Measurements from ENCODE around the gene TMEM229B.
"Not testable (repeated sequence)": the region's sequence is repeated elsewhere in the genome, so short reads cannot be mapped to it uniquely, and the experiment has no call there.

TMEM229B gene

DNA sequence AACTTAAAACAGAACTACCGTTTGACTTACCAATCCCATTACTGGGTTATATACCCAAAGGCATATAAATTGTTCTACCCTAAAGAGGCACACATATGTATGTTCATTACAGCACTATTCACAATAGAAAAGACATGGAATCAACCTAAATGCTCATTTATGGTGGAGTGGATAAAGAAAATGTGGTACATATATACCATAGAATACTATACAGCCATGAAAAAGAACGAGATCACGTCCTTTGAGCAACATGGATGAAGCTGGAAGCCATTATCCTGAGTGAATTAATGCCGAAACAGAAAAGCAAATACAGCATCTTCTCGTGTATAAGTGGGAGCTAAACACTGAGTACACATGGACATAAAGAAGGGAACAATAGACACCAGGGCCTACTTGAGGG is 31.8 kb downstream of the TMEM229B start:
- DNase-seq (ENCODE audit: low spot score), result no peak

GRCh38 chr14:67453575-67454300 is 34.8 kb downstream of the TMEM229B start:
- peak; percentile 88 for DNase-seq (ENCODE audit: low spot score)

DNA sequence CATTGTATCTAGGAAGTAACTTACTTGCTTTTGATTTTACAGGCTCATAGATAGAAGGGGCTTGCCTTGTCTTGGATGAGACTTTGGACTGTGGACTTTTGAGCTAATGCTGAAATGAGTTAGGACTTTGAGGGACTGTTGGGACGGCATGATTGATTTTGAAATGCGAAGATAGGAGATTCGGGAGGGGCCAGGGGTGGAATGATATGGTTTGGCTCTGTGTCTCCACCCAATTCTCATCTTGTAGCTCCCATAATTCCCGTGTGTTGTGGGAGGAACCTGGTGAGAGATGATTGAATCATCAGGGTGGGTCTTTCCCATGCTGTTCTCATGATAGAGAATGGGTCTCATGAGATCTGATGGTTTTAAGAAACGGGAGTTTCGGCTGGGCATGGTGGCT is 36.9 kb downstream of the TMEM229B start:
- DNase-seq (ENCODE audit: low spot score), result not testable (repeated sequence)

DNA sequence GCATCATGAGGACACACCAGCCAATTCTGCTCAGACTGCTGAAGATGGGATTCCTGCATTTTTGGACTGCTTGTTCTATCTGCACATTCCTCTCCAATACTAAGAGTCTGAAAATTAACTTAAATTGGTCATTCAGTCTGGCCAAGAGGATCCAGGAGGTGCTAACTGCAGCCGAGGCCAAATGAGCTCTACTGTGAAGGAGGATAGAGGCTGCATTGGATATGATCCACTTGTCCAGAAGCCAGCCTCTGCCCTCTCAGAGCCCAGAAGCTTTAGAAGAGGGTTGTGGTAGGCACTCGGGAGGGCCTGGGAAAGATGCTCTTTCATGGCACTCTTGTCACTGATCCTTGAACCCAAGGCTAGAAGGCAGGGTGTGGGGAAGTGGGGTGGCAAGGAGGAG is 39.4 kb downstream of the TMEM229B start:
- peak; percentile 56 for DNase-seq (ENCODE audit: low spot score)

- DNase-seq (ENCODE audit: low spot score), result no peak
Measured at GRCh38 chr14:67447033-67447381, 41.5 kb downstream of the TMEM229B start.

DNA sequence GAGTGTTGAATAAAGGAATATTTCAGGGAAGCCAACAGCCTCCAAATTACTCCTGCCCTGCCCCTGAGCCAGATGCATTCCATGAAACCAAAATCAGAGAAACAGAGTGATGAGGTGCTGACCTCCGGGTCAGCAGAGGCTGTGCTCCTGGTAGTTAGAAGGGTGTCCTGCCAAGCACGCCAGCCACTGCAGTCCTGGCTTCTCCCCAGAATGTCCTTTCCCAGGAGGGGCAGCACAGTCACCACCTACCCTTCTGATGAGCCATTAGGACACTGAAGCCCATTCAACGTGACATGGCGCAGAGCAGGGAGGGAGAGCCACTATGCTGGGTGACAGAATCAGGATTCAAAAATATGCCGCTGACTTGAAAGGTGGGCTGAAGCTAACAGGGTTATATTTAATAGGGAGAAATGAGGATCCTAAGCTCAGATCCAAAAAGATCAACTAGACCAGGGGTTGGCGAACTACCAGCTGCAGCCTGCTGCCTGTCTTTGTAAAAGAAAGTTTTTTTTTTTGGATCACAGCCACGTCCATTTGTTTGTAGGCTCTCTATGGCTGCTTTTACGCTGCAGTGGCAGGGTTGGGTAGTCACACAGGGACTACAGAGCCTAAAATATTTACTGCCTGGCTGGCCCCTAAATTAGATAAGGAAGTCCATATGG is 42.0 kb downstream of the TMEM229B start:
- no peak for DNase-seq (ENCODE audit: low spot score)

DNA sequence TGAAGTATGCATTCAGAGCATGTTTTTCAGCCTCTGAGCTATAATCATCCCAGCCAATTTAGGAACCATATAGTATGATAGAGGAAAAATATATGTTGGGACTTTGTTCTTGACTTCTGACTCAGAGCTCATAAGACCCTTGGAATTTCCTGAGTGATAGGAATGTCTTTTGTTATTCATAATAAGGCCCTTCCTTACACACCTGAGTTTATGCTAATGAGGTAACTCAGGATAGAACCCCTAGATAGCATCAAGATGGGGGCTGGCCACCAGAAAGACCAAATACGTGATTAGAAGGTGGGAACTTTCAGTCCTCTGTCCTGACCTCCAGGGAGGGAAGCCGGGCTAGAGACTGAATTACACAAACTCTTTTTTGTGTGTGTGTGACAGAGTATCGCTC is 44.1 kb downstream of the TMEM229B start:
- DNase-seq (ENCODE audit: low spot score), result no peak

DNA sequence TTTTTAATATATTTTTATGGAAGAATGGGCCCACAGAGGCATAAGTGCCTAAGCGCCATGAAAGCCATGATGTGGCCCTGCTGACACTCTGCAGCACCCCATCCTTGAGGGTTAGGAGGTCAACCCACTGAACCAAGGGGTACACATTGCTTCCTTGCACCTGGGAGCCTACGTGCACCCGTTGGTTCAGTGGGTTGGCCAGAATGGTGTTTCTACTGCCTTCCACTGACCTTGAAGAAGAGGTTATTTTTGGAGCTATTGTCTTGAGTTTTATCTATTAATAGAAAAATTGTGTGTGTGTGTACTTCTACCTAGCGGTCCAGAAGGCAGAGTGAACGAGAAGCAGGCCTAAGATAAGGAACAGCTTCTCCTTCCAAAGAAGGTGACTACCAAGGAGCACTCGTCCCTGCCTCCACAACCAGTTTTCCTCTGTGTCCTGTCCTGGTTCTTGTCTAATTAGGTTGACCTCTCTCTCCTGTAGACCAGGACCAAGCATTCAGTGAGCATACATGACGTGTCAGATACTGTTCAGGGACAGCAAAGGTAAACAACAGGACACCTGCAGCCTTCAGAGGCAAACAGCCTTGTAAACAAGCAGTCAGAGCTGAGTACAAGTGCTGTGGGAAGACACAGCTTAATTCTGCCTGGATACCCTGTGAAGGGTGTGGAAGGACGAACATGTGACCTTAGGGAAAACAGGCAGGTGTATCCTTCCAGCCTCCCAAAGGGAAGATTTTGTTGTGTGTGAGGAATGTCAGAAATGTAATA is 46.2 kb downstream of the TMEM229B start:
- DNase-seq (ENCODE audit: low spot score), result no peak

- DNase-seq (ENCODE audit: low spot score), result no peak
Measured at GRCh38 chr14:67441672-67442071, 46.8 kb downstream of the TMEM229B start.

GRCh38 chr14:67441256-67441655 is 47.3 kb downstream of the TMEM229B start:
- no peak for DNase-seq (ENCODE audit: low spot score)

DNA sequence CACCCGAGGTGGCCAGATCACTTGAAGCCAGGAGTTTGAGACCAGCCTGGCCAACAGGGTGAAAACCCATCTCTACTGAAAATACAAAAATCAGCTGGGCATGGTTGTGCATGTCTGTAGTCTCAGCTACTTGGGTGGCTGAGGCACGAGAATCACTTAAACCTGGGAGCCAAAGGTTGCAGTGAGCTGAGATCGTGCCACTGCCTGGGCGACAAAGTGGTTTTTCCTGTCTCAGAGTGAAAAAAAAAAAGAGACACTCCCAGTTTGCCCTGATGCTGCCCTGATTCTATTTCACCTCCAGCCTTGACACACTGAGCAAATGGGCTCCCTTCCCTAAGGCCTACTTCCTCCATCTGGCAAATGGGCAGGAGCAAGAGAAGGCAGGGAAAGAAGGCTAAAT is 48.0 kb downstream of the TMEM229B start:
- no peak for DNase-seq (ENCODE audit: low spot score)

DNA sequence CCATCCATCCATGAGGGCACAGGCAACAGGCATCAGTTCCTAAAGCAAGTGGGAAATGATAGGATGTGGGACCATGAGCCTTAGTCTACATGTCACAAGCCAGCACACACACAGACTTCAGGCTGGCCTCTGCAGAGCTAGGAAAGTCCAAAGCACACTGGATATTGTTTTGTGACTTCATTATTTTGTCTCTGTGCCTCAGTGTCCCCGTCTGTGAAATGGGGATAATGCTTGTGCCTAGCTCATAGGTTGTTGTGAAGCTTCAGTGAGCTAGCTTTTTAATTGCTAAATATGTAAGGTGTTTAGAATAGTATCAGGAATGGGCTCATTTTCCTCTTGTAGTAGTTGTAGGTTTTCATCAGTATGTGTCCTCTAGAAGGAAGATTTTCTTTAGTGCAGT is 49.6 kb downstream of the TMEM229B start:
- no peak for DNase-seq (ENCODE audit: low spot score)

- peak; percentile 50 for DNase-seq (ENCODE audit: low spot score)
Measured at GRCh38 chr14:67436006-67436866, 52.3 kb downstream of the TMEM229B start.

GRCh38 chr14:67435603-67436002 is 52.9 kb downstream of the TMEM229B start:
- DNase-seq (ENCODE audit: low spot score), result no peak

GRCh38 chr14:67432050-67432564 is 56.4 kb downstream of the TMEM229B start:
- no peak for DNase-seq (ENCODE audit: low spot score)

DNA sequence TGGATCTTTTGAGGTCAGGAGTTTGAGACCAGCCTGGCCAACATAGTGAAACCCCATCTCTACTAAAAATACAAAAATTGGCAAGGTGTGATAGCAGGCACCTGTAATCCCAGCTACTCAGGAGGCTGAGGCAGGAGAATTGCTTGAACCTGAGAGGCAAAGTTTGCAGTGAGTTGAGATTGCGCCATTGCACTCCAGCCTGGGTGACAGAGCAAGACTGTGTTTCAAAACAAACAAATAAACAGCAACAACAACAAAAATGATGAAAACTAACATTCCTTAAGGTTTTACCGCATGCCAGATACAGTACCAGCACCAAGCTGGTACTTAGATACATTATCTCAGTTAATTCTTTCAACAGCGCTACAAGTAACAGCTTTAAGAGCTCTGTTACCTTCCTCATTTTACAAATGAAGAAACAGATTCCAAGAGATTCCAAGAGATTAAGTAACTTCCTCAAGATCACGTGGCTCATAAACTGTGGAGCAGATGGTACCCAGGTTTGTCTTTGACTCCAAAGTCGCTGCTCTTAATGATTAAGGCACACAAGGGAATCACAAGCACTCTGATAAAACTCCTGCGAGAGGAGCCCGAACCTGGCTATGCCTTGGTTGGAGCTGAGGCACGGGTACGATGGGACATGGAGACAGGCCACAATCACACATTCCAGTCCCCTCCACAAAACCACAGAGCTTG is 58.9 kb downstream of the TMEM229B start:
- DNase-seq (ENCODE audit: low spot score), result no peak

- no peak for DNase-seq (ENCODE audit: low spot score)
Measured at GRCh38 chr14:67428501-67429031, 60.0 kb downstream of the TMEM229B start.

GRCh38 chr14:67426983-67427606 is 61.4 kb downstream of the TMEM229B start:
- peak; percentile 94 for DNase-seq (ENCODE audit: low spot score)

DNA sequence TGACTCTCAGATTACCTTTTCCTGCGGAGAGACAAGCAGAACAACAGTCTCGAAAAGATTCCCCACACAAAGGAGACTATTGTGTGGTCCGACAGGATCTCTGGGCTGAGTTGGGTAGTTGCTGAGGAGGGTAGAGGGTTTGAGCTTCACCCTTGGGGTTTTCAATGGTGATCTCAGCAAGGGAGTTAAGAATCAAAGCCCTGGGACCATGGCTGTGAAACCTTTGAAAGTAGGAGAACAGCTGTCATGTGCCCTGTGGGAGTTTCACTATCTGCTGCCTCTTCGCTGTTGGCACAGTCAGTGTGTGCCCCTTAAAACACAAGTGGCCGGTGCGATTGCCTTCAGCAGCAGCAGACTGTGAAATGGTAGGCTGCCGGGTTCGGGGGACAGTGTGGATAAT is 62.4 kb downstream of the TMEM229B start:
- no peak for DNase-seq (ENCODE audit: low spot score)

DNA sequence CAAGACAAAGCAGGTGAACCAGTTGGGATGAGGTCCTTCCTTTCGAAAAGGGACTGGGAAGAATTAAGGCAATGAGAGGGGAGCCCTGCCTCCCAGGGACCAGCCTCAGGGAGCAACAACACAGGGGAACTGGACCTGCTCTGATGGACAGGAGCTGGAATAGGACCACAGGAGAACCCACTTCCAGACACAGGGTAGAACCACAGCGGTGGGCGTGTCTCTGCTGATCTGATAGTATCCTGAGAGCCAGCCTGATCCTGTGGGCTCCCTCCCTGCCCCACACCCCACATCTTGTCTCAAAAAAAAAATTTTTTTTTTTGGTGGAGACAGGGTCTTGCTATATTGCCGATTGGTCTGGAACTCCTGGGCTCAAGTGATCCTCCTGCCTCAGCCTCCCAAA is 62.9 kb downstream of the TMEM229B start:
- DNase-seq (ENCODE audit: low spot score), result no peak

DNA sequence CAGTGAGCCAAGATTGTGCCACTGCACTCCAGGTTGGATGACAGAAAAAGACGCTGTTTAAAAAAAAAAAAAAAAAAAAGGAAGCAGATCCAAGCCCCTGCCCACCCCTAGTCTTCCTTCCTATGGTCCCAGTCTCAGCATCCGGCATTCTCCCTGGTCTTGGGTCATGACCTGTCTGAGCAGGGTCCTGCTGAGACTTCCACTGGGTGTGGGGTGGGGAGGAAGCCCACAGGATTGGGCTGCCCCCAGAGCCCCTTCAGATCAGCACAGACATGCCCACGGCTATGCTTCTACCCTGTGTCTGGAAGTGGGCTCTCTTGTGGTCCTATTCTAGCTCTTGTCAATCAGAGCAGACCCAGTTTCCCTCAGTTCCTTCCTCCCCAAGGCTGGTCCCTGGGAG is 64.0 kb downstream of the TMEM229B start:
- DNase-seq (ENCODE audit: low spot score), result no peak
